Skeletal muscle tissue (tissue), 4 donors: ENCODE data around the gene ROCK2. TPM values are rescaled to one million over a fixed set of nuclear protein-coding genes. Genes with fewer than 3 reads are reported as not detected.
A peak's percentile ranks its signal among the peaks of the same experiment; 100 is the strongest.

ENCODE experiments used
- H3K27ac ChIP-seq: one replicate; pipeline ENCODE4 v1.7.0; 2013; ENCODE audit warnings: mild to moderate bottlenecking, low read depth, low read length, inconsistent platforms
- H3K27me3 ChIP-seq, 3 donors: one replicate each; pipeline ENCODE4 v1.7.0; 2013; ENCODE audit warnings: low read length in 3 of 3; ENCODE audit not compliant: control insufficient read depth in 3 of 3, insufficient read depth in 3 of 3
- H3K36me3 ChIP-seq, 3 donors: one replicate each; pipeline ENCODE4 v1.7.0; 2013; ENCODE audit warnings: low read length in 3 of 3; ENCODE audit not compliant: control insufficient read depth in 3 of 3, insufficient read depth in 3 of 3
- H3K4me1 ChIP-seq, 3 donors: one replicate each; pipeline ENCODE4 v1.7.0; 2013; ENCODE audit warnings: low read length in 3 of 3, mild to moderate bottlenecking in 3 of 3; ENCODE audit not compliant: control insufficient read depth in 3 of 3, insufficient read depth in 3 of 3
- H3K4me3 ChIP-seq, 3 donors: one replicate each; pipeline ENCODE4 v1.7.0; 2013; ENCODE audit warnings: low read length in 3 of 3
- H3K9ac ChIP-seq, 3 donors: one replicate each; pipeline ENCODE4 v1.7.0; 2013; ENCODE audit warnings: low read length in 3 of 3, mild to moderate bottlenecking in 3 of 3, moderate library complexity in 2 of 3, low read depth in 1 of 3
- H3K9me3 ChIP-seq, 3 donors: one replicate each; pipeline ENCODE4 v1.7.0; 2013; ENCODE audit warnings: low read length in 3 of 3; ENCODE audit not compliant: control insufficient read depth in 3 of 3
- total RNA-seq: library from RNA; depleted of rRNA; stranded (reverse); fragments of >200 nt; gene quantifications from one replicate; pipeline ENCODE4 v1.2.3, GENCODE V29; 2014
- donor health status: Osteomylitis.

The ROCK2 gene
- total RNA-seq, 1 donor from 2014 or later: 37.1 TPM

DNA sequence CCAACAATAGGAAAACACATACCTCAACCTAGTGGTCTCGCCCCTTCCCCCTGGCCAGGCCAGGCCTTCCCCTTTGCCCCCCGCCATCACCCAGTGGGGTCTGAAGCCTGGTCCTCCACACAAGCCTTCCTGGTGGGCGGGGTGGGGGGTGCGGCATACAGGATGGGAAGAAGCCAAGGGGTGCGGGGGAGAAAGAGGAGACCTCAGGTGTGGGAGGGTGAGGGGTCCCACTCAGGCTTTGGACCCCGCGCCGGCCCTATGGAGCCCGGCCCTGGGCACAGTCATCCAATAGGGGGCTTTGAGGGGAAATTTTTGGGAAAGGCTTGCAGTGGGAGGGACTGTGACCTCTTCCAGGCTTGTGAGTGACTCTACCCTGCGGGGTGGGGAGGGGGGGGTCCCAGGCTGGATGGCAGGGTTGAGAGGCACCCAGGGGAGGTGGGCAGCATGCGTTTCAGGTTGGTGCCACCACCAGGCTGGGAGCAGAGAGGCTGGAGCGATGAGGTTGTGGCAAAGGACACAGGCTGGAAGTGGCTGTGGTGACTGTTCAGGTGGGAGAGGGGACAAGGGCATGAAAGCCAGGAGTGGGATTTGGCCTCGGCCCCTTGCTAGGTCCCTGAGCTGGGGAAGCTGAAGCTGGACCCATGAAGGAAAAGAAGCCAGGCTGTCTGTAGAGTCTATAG lies 187.9 kb downstream of the ROCK2 start:
- Histone ChIP-seq H3K27ac (no peak overlapping the region), H3K9me3 (no peaks in the 10 kb centered on the region), H3K4me1 (peaks cover 8 to 14% (median 13%) of the 10 kb centered on the region in 3 donors), H3K9ac (peak overlapping the region in 1 of 3 donors; percentile 16), H3K36me3 (no peaks in the 10 kb centered on the region), H3K27me3 (no peaks in the 10 kb centered on the region), H3K4me3 (peak overlapping the region in 1 of 3 donors; percentile 66)

DNA sequence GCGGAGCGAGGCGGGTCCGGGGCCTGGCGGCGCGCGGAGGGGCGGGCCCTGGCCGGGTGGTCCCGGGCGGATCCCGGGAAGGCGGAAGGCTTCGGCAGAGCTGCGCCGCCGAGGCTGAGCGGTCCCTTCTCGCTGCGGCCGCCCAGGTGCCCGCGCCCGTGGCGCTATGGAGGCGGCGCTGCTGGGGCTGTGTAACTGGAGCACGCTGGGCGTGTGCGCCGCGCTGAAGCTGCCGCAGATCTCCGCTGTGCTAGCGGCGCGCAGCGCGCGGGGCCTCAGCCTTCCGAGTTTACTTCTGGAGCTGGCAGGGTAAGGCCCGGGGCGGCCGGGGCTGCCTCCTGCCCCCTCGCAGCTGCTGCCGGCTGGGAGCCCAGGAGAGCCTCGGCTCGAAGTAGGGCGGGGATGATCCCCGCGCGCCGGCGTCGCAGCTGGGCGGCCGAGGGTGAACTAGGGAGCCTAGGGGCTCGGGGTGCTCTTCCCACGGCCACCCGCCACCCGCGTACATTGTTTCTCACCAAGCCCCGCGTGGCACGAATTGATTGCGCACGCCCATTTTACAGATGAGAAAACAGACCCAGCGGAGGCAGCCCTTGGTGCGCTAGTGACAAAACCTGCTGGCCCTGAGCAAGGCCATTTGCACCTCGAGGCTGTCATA lies 188.9 kb downstream of the ROCK2 start, which contains the start of gene SLC66A3:
Gene SLC66A3 (plus strand): TSS at position 87 of the 655 bp plus-strand sequence. CDS start 80 bp downstream, at position 167.
- H3K4me3 ChIP-seq: peak within 1 kb of the TSS; percentile 75 to 81 (median 80)
- H3K4me1 ChIP-seq: peaks cover 8 to 14% (median 13%) of the 10 kb centered on the region in 3 donors
- H3K9me3 ChIP-seq: no peaks in the 10 kb centered on the region
- H3K36me3 ChIP-seq: no peaks in the 10 kb centered on the region
- H3K9ac ChIP-seq: peak within 1 kb of the TSS; percentile 83 to 89 (median 86)
- no peaks in the 10 kb centered on the region for H3K27me3 ChIP-seq
- H3K27ac ChIP-seq: peak within 1 kb of the TSS; percentile 92

DNA sequence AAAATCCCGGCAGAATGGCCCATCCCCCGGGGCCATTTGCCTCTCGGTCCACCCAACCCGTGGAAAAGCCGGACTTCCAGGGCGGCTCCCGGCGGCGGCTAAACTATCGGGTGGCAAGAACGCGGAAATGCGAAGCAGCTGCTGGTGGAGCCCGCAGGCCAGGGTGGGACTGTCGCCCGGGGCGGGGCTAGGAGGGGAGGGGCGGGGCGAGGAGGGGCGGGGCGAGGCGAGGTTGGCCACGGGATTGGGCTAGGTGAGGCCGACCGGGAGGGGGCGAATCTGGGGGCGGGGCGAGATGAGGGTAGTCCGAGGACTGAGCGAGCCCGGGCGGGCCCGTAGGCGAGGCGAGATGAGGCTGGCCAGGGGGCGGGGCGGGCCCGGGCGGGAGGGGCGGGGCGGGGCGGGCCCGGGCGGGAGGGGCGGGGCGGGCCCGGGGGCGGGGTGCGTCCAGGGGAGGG lies 189.5 kb downstream of the ROCK2 start:
- Histone ChIP-seq H3K9ac (peak overlapping the region; percentile 83 to 89 (median 86)), H3K36me3 (no peaks in the 10 kb centered on the region), H3K4me3 (peak overlapping the region; percentile 75 to 81 (median 80)), H3K9me3 (no peaks in the 10 kb centered on the region), H3K4me1 (peaks cover 8 to 14% (median 13%) of the 10 kb centered on the region in 3 donors), H3K27ac (peak overlapping the region; percentile 92), H3K27me3 (no peaks in the 10 kb centered on the region)

DNA sequence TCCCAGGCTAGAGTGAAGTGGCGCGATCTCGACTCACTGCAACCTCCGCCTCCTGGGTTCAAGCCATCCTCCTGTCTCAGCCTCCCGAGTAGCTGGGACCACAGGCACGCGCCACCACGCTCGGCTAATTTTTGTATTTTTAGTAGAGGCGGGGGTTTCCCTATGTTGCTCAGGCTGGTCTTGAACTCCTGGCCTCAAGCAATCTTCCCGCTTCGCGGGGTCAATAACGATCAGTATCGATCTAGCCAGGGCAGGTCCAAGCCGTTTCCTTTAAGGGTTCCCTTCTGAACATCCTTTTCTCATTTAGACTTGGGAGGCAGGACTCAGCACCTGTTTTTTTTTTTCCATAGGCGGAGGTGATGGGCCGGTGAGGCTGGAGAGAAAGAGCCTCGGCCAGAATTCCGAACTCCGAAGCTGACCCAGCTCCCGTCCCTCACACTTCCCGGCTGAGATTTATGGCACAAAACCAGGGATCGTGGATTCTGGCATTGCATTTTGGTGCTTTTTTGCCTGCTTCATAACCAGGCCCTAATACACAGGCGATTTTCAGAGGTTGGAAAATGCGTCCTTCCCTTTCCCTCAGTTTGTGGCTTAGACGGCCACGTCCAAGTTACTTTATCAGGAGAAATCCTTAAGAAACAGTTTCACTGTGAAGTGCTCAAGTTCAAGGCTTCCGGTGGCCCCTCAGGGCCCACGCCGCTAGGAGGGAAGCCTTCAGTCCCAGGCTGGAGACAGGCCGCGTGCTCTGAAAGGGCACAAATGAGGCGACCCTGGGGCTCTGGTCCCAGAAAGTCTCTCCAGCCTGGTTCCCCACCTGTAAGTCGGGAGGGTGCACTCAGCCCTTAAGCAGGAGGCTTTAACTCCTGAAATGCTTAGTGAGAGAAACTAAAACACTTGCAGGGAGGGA lies 190.2 kb downstream of the ROCK2 start:
- Histone ChIP-seq H3K27me3 (no peaks in the 10 kb centered on the region), H3K4me3 (peak overlapping the region; percentile 75 to 81 (median 80)), H3K27ac (peak overlapping the region; percentile 92), H3K9ac (peak overlapping the region; percentile 83 to 89 (median 86)), H3K36me3 (no peaks in the 10 kb centered on the region), H3K4me1 (peaks cover 8 to 14% (median 13%) of the 10 kb centered on the region in 3 donors), H3K9me3 (no peaks in the 10 kb centered on the region)

DNA sequence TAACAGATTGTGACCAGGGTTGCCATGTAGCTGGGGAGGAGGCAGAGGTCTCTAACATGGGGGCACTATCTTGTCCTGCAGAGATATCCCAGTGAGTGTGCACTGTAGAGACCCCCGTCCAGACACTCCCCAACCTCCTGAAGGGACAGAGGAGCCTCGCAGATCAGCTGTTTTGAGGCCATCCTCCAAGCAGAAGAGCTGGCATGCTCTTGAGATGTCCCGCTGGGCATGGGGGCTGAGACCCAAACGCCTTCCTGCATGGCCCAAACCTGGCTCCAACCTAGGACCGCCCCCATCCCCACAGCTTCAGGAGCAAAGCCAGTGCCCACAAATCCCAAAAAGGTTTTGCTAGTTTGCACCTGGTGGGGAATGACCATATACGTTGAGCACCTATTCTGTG lies 191.8 kb downstream of the ROCK2 start:
- Histone ChIP-seq H3K9me3 (no peaks in the 10 kb centered on the region), H3K36me3 (no peaks in the 10 kb centered on the region), H3K27ac (no peak overlapping the region), H3K4me3 (no peak overlapping the region), H3K4me1 (peaks cover 8 to 14% (median 13%) of the 10 kb centered on the region in 3 donors), H3K9ac (no peak overlapping the region), H3K27me3 (no peaks in the 10 kb centered on the region)

DNA sequence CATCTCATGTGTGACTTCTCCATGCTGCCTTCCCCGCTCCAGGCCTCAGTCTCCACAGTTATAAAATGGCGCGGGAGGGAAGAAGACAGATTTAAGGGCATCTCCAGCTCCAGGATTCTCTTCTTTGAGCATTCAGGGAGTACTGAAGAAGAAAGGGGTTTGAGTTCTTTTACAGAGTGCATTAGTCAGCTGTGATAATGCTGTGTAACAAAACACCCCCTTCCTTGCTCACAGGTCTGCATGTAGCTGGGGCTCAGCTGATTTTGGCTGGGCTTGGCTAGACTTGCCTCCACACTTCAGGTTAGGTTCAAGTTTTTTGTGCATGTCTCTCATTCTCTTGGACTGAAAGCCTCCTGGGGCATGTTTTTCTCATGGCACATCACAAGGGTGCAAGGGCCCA lies 197.2 kb downstream of the ROCK2 start:
- Histone ChIP-seq H3K4me1 (no peaks in the 10 kb centered on the region), H3K36me3 (no peaks in the 10 kb centered on the region), H3K27ac (no peak overlapping the region), H3K4me3 (no peak overlapping the region), H3K9me3 (peaks cover 0 to 2% (median 0%) of the 10 kb centered on the region in 3 donors), H3K27me3 (peaks cover 7 to 15% (median 11%) of the 10 kb centered on the region in 3 donors), H3K9ac (no peak overlapping the region)

DNA sequence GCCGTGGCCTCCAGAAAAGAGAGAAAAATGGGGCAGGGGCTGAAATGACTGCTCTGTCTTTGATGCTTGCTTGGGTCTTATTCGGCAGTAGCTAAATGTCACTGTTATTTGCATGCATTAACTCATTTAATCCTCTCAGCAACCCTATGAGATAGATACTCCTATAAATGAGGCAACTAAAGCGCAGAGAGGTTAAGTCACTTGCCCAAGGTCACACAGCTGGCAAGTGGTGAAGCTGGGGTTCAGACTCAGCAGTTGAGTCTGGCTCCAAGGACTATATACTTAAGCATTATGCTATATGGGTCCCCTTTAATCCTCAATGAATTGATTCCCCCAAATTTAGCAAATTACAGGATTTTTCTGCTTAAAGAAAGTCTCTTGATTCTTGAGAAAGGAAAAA lies 198.4 kb downstream of the ROCK2 start:
- Histone ChIP-seq H3K36me3 (no peaks in the 10 kb centered on the region), H3K27me3 (peaks cover 7 to 21% (median 11%) of the 10 kb centered on the region in 3 donors), H3K4me3 (no peak overlapping the region), H3K9ac (no peak overlapping the region), H3K9me3 (peaks cover 0 to 2% (median 0%) of the 10 kb centered on the region in 3 donors), H3K27ac (no peak overlapping the region), H3K4me1 (no peaks in the 10 kb centered on the region)

DNA sequence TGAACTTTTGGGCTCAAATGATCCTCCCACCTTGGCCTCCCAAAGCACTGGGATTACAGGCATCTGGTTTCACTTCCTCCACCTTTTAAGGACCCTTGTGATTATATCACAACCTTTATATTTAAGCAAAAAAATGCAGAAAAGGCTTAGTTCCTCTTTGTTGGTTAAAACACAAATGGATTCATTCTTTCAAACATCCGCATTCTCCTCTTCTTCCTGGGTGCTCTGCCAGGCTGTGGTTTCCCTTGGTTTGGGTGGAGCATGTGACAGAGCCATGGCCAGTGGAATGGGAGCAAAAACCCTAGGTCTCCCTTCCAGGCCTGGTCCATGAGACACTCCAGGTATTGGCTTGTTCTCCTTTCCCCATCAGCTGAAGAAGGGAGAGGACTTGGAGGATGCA lies 199.1 kb downstream of the ROCK2 start:
- Histone ChIP-seq H3K4me1 (no peaks in the 10 kb centered on the region), H3K9me3 (peaks cover 0 to 2% (median 0%) of the 10 kb centered on the region in 3 donors), H3K36me3 (no peaks in the 10 kb centered on the region), H3K9ac (no peak overlapping the region), H3K4me3 (no peak overlapping the region), H3K27me3 (peaks cover 7 to 21% (median 11%) of the 10 kb centered on the region in 3 donors), H3K27ac (no peak overlapping the region)

DNA sequence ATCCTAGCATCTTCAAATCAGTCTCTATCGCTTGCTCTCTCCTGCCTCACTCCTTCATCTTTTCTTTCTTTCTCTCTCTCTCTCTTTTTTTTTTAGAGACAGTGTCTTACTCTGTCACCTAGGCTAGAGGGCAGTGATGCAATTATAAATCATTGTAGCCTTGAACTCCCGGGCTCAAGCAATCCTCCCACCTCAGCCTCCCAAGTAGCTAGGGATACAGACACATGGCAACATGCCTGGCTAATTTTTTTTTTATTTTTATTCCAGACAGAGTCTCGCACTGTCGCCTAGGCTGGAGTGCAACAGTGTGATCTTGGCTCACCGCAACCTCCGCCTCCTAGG lies 199.7 kb downstream of the ROCK2 start:
- Histone ChIP-seq H3K4me1 (no peaks in the 10 kb centered on the region), H3K36me3 (no peaks in the 10 kb centered on the region), H3K27ac (no peak overlapping the region), H3K4me3 (no peak overlapping the region), H3K9ac (no peak overlapping the region), H3K9me3 (peaks cover 0 to 2% (median 0%) of the 10 kb centered on the region in 3 donors), H3K27me3 (peaks cover 7 to 21% (median 11%) of the 10 kb centered on the region in 3 donors)
